AG20443 (cell line): ENCODE data around the gene KDM2A.

Source experiments
- DNase-seq: peaks from one replicate; pipeline ENCODE4 v3.0.0; 2012; ENCODE audit warnings: low spot score, mixed read lengths

Gene KDM2A

DNA sequence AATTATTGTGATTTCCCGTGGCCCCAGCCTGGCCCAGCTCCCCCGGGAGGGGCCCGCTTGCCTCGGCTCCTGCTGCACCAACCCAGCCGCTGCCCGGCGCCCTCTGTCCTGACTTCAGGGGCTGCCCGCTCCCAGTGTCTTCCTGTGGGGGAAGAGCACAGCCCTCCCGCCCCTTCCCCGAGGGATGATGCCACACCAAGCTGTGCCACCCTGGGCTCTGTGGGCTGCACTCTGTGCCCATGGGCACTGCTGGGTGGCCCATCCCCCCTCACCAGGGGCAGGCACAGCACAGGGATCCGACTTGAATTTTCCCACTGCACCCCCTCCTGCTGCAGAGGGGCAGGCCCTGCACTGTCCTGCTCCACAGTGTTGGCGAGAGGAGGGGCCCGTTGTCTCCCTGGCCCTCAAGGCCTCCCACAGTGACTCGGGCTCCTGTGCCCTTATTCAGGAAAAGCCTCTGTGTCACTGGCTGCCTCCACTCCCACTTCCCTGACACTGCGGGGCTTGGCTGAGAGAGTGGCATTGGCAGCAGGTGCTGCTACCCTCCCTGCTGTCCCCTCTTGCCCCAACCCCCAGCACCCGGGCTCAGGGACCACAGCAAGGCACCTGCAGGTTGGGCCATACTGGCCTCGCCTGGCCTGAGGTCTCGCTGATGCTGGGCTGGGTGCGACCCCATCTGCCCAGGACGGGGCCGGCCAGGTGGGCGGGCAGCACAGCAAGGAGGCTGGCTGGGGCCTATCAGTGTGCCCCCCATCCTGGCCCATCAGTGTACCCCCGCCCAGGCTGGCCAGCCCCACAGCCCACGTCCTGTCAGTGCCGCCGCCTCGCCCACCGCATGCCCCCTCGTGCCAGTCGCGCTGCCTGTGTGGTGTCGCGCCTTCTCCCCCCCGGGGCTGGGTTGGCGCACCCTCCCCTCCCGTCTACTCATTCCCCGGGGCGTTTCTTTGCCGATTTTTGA lies 166.8 kb downstream of the KDM2A start:
- no peak for DNase-seq

DNA sequence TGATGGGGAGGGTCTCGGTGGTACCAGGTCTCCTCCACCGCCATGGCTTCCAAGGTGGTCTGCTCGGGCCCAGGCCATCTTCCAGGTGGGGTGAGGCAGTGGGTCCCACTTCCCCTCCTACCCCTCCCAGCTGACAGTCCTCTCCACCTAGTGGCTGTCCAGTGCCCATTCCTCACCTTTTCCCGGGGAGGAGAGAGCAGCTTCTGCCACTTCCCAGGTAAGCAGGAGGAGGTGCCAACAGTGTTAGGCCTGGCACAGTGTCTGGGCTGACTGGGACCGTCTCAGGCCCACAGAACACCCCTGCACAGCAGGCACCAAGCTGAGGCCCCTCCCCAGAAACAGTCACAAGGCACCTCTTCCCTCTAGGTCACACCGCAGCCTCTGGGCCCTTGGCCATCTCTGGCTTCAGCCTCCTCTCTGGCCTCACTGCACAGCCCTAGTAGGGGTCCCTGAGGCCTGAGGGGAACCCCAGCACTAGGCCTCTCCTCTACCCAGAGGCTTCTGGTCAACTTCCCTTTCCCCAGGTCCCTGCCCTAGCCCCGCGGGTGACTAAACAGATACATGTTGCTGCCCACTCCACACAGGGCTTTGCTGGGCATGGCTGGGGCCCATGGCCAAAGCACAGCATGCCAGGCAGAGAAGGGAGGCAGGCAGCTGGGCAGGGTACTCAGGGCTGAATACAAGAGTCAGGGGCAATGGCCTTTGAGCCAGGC lies 167.7 kb downstream of the KDM2A start:
- no peak for DNase-seq

DNA sequence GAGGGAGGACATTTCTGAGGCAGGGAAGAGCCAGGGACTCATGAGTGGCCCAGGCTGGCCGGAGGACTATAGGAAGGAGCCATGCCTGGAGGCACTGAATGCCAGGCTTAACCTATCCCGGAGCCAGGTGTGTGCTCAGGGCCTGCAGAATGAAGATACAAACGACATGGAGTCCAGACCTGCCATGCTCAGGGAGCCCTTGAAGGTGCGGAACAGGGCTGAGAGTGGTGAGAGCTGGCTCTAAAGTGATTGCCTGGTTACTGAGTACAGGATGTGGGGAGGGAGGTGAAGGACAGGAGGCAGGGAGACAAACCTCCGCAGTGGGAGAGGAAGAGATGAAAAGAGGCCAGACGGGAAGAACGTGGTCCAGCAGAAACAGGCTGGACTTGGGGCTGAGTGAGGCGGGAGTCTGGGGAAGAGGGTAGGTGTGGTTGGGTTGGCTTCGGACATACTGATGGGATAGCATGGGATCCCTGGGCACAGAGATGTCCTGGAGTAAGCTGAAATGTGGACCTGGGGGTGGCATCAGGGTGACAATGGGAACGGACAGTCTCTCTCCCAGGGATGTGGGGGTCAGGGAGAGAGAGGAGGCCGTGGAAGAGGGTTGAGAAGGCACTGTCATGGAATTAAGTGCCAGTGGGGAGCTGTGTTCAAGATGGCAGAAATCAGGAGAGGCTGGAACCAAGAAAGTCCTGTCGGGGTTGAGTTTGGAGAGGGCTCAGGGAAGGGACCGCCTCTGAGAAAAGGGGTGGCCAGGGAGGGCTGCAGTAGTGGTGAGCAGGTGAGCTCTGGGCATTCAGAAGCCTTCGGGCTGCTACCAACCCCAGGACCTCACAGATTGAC lies 168.5 kb downstream of the KDM2A start:
- DNase-seq, result no peak

DNA sequence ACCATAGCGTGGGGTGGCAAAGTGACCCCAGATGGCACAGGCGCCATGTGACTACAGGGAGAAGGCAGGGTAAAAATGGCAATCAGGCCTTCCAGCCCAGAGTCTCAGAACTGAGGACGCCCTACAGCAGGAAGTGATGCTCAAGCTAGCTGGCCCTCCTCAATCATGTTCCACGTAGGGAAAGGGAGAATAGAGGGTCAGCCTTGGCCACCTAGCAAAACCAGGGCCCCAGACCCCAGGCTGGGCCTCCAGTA lies 169.1 kb downstream of the KDM2A start:
- DNase-seq, result no peak

DNA sequence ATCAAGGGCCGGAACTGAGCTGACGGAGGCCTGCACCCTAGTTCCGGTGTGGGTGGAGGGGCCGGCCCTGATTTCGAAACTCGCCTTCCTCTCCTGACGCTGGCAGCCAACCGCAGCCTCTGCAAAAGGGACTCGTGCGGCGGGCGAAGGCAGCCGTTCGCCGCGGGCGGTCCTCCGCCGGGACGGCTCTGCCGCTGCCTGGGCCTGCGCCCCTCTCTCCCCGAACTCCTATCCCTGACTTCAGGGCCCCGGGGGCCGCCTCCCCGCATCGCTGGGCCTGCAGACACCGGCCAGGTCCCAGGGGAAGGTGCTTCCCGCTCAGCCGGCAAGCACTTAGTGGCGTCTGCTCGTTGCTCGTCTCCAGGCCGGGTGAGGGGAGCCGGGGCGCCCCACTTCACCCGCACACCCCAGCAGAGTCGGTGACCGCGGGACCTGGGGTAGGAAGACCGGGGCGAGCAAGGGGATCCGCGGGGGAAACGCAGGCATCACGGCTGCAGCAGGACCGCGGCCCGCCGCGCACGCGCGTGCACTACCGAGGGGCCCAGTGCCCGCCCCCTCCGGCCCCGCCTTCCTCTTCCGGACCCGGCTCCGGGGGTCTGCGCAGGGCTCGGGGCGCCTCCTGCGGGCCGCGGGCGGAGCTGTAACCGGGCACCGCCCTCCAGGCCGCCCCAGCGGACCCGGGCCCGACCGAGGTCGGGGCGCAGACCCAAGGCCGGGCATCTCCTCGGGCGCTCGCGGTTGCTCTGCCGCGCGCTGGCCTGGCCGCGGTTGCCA lies 169.6 kb downstream of the KDM2A start:
- peak; percentile 95 for DNase-seq

DNA sequence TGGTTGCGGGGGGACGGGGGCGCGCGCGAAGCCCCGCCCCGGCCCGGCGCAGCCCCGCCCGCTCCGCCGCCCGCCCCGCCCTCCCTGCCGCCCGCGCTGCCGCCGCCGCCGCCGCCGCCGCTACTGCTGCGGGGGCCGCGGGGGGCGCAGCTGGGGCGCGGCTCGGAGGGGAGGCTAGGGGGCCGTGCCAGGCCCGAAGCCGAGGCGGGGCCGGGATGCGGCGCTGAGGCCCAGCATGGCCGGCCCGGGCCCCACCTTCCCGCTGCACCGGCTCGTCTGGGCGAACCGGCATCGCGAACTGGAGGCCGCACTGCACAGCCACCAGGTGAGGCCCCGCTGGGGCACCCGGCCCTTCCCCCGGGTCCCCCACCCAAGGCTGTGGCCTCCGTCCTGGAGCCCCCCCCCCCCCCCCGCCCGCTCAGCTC lies 170.2 kb downstream of the KDM2A start, which contains the start of gene ANKRD13D:
Gene ANKRD13D, plus strand, starts transcription at position 78 of the 425 bp plus-strand sequence. Its CDS starts 158 bp downstream, at position 236.
- peak; percentile 96 for DNase-seq

DNA sequence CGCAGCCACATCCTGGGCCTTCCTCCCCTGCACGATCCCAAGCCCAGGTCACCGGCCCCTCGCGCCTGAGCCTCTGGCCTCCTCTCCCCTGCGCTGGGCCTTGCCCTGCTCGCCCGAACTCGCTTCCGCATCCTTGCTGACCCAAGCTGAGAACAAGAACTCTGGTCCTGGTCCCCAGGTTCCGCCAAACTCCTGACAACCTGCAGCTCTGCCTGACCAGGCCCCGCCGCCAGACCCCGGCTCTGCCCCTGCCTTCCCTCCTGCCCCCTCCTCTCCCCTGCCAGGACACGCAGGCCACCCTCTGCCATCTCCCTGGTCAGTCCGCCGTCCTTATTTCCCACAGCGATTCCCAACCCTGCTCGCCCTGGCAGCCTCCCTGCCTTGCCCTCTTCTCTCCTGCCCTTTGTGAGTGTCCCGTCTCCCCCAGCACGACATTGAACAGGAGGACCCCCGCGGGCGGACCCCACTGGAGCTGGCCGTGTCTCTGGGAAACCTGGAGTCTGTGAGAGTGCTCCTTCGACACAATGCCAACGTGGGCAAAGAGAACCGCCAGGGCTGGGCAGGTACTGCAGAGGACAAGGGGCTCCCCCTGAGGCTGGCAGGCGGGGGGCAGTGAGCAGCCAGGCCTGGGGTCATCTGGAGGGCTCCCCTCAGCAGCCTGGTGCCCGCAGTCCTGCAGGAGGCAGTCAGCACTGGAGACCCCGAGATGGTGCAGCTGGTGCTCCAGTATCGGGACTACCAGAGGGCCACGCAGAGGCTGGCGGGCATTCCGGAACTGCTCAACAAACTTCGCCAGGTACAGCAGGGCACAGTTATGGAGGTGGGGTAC lies 170.8 kb downstream of the KDM2A start:
- no peak for DNase-seq

DNA sequence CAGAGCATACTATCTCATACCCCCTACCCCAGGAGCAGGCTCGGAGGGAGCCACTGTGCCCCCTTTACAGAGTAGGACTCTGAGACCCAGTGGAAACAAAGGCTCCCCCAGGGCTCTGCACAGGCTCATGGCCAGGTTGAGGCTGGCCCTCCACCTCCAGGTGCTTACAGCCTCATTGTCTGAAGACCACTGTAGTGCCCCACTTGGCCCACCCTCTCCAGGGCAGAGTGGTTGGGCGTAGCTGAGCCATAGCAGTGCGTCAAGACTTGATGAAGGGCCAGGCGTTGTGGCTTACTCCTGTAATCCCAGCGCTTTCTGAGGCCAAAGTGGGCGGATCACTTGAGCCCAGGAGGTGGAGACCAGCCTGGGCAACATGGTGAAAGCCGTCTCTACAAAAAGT lies 171.7 kb downstream of the KDM2A start:
- DNase-seq, result no peak

DNA sequence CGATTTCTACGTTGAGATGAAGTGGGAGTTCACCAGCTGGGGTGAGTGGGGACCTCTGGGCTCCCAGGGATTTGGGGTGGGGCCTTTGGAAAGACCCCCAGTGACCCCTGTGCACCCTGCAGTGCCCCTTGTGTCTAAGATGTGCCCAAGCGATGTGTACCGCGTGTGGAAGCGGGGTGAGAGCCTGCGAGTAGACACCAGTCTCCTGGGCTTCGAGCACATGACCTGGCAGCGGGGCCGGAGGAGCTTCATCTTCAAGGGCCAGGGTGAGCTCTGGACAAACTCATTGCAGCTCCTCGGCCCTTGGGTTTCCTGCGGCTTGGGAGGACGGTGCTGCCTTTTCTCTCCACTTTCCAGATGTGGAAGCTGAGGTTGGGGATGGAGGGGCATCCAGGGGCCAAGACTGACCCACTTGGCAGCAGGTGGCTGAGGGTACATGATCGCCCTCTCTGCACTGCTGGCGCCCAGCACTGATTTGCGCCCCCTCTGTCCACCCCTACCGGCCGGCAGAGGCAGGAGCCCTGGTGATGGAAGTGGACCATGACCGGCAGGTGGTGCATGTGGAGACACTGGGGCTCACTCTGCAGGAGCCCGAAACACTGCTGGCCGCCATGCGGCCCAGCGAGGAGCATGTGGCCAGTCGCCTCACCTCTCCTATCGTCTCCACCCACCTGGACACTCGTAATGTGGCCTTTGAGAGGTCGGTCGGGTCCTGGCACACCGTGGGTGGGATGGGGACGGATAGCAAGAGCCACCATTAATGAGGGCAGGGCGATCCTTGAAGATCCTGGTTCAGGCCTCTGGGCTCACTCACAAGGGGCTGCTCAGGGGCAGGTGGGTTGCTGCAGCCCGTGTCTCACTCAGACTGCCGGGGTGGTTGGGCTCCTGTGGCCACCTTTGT lies 172.7 kb downstream of the KDM2A start:
- no peak for DNase-seq

DNA sequence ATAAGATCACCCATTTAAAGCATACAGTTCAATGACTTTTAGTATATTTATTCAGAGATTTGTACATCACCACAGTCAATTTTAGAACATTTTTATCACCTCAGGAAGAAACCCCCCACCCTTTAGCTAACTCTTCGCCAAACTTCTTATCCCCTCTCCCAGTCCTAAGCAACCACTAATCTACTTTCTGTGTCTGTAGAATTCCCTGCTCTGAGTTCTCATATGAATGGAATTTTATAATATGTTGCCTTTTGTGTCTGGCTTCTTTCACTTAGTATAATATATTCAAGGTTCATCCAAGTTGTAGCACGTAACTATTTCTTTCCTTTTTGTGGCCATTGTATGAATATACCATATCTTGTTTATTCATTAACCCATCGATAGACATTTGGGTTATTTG lies 173.6 kb downstream of the KDM2A start:
- no peak for DNase-seq

DNA sequence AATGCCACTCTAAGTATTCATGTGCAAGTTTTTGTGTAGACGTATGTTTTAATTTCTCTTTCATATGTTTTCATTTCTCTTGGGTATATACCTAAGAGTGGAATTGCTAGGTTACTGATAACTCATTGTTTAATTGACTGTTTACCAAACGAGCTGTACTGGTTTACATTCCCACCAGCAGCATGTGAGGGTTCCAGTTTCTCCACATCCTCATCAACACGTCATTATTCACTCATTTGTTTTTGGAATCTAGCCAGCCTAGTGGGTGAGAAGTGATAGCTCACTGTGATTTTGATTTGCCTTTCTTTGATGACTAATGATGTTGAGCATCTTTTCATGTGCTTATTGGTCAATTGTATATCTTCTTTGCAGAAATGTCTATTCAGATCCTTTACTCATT lies 174.0 kb downstream of the KDM2A start:
- no peak for DNase-seq

DNA sequence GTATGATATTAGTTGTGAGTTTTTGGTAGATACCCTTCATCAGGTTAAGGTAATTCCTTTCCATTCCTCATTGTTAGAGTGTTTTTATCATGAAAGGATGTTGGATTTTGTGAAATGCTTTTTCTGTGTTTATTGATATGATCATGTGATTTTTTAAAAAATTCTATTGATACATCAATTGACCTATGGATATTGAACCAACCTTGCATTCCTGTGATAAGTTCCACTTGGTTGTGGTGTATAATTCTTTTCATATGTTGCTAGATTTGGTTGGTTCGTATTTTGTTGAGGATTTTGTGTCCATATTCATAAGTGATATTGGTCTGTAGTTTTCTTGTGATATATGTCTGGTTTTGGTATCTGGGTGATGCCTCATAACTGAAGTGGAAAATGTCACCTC lies 176.8 kb downstream of the KDM2A start:
- DNase-seq, result no peak

DNA sequence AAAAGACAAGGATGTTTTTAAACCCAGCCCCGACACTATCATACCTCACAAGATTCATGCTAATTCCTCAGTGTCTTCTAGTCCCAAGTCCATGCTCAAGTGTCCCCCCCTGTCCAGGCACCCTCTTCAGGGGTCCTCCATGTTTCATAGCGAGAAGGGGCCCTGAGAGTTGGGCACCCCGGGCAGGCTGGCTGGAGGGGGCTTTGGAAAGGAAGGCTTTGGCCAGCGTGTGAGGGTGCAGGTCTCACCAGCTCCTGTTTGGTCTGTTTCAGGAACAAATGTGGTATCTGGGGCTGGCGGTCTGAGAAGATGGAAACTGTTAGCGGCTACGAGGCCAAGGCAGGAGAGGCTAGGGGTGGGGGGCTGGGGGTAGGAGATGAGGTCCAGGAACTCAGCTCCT lies 179.7 kb downstream of the KDM2A start:
- DNase-seq, result no peak

DNA sequence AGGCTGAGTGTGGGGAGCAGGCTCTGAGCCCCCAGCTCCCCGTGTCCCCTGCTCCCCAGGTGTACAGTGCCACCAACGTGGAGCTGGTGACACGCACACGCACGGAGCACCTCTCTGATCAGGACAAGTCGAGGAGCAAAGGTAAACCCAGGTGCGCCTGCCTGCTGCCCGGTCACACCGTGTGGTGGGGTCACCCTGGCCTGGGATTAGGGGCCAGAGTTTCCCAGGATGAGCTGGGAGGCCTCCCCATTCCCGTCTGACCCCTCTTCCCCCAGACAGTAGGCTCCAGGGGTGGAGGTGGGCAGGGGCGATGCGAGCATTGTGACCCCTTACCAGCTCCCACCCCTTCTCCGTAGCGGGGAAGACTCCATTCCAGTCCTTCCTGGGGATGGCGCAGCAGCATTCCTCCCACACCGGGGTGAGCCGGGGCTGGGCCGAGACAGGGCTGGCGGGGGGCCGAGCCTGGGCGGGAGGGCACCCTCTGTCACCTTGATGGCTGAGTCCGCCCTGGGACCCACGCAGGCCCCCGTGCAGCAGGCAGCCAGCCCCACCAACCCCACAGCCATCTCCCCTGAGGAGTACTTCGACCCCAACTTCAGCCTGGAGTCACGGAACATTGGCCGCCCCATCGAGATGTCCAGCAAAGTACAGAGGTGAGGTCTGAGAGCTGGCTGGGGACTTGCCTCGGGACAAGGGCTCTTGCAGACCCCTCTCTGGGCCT lies 180.6 kb downstream of the KDM2A start:
- no peak for DNase-seq

DNA sequence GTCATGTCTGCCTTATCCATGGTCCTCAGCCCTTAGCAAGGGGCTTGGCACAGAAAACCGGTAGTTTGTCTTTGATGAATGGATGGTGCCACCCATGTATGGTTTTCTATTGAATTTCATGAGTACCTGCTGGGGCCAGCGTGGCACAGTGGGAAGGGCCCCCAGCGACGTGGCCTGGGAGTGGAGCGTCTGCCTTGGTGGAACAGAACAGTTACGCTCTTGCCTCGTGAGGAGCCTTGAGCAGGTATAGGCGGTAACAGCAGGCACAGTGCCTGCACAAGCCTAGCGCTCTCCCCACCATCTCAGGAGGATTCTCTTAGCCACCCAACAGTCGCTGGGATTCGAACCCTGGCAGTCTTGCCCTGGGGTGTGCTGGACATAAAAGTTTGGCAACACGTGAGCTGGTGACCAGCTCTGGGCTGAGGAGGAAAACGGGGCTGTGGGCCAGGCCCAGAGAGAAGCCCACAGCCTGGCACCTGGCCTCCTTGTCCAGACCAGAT lies 181.2 kb downstream of the KDM2A start:
- DNase-seq, result no peak

DNA sequence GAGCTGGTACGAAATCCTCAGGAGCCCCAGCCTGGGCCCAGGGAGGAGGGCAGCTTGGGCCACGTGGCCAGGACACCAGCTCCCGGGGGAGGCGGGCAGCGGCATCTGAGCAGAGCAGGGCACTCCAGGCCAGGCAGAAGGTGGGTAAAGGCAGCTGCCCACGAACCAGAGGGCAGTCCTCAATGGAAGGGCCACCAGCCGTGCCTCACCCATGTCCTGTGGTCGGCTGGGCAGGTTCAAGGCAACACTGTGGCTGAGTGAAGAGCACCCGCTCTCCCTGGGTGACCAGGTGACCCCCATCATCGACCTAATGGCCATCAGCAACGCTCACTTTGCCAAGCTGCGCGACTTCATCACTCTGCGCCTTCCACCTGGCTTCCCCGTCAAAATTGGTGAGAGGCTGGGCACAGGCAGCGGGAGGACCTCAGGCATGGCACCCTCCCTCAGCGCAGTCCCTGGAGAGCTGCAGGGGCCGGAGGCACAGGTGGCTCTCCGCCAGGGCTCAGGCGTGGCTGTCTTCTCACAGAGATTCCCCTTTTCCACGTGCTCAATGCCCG lies 181.8 kb downstream of the KDM2A start:
- no peak for DNase-seq

DNA sequence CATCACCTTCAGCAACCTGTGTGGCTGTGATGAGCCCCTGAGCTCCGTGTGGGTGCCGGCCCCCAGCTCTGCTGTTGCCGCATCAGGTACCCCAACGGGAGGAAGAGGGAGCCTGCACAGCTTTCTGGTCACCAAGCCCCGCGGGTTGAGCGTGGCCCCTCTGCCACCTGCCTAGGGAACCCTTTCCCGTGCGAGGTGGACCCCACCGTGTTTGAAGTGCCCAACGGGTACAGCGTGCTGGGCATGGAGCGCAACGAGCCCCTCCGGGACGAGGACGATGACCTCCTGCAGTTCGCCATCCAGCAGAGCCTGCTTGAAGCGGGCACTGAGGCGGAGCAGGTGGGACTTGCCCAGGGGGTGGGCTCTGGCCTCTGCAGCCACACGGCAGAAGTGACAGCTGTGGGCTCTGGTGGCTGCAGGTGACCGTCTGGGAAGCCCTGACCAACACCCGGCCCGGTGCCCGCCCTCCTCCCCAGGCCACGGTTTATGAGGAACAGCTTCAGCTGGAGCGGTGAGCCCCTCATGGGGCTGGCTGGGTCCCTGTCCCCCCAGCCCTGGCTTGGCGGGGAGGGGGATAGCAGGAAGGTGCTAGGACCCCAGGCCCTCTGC lies 182.4 kb downstream of the KDM2A start:
- DNase-seq, result no peak

DNA sequence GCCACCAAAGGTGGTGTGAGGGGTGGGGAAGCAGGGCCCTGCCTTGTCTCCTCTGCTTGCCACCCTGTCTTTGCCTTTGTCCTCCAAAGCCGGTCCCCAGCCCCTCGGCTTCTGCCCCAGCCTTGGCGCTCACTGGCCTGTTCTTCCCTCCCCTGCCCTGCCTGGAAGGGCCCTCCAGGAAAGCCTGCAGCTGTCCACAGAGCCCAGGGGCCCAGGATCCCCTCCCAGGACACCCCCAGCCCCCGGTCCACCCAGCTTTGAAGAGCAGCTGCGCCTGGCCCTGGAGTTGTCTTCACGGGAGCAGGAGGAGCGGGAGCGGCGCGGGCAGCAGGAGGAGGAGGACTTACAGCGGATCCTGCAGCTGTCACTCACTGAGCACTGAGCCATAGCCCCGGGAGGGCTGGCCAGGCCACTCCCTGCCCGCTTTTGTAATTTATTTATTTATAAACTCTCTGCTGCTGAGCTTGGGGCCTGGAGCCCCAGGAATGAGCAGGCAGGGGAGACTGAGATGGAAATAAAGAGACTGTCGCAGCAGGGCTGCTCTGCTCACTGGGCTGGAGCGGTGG lies 183.0 kb downstream of the KDM2A start:
- peak; percentile 35 for DNase-seq
